Neural cell (in vitro differentiated cells): ENCODE data around the gene ALDH9A1. TPM values are rescaled to one million over a fixed set of nuclear protein-coding genes. Genes with fewer than 3 reads are reported as not detected.

Experiments used
- H2AFZ ChIP-seq: fragments of 200-600, 300-800 bp; sonication (generic), shearing (Covaris generic); 2 replicates; pipeline ENCODE4 v1.6.0; 2014; ENCODE audit warnings: low read depth, mild to moderate bottlenecking, antibody characterized with exemption, low read length, moderate library complexity
- H3F3A ChIP-seq: fragments of 200-600 bp; shearing (Covaris generic); 2 replicates; pipeline ENCODE4 v1.6.1; 2016; ENCODE audit warnings: mild to moderate bottlenecking, moderate library complexity, mixed read lengths, antibody characterized with exemption, low read length; ENCODE audit not compliant: insufficient read depth, poor library complexity, severe bottlenecking
- H3K27ac ChIP-seq: fragments of 200-600, 300-800 bp; sonication (generic), shearing (Covaris generic); 2 replicates; pipeline ENCODE4 v1.5.1; 2014; ENCODE audit warnings: mild to moderate bottlenecking, low read length, moderate library complexity
- H3K27me3 ChIP-seq: fragments of 300-800, 200-600 bp; sonication (generic), shearing (Covaris generic); 2 replicates; pipeline ENCODE4 v1.6.0; 2014; ENCODE audit warnings: mild to moderate bottlenecking, low read depth, low read length, moderate library complexity; ENCODE audit not compliant: insufficient read depth
- H3K36me3 ChIP-seq: fragments of 300-800, 200-600 bp; sonication (generic), shearing (Covaris generic); 2 replicates; pipeline ENCODE4 v1.5.1; 2014; ENCODE audit warnings: mild to moderate bottlenecking, antibody characterized with exemption, low read length, moderate library complexity; ENCODE audit not compliant: insufficient read depth
- H3K4me2 ChIP-seq: fragments of 300-800, 200-600 bp; sonication (generic), shearing (Covaris generic); 2 replicates; pipeline ENCODE4 v1.6.0; 2014; ENCODE audit warnings: mild to moderate bottlenecking, low read length
- H3K4me3 ChIP-seq: fragments of 300-800, 200-600 bp; sonication (generic), shearing (Covaris generic); 2 replicates; pipeline ENCODE4 v1.5.1; 2014; ENCODE audit warnings: mild to moderate bottlenecking, low read length, moderate library complexity
- H3K79me2 ChIP-seq: fragments of 200-600 bp; shearing (Covaris generic); replicated peaks from 2 replicates; pipeline ENCODE4 v1.6.0; 2014; ENCODE audit warnings: mild to moderate bottlenecking, low read length, moderate library complexity; ENCODE audit not compliant: insufficient read depth
- H3K9ac ChIP-seq: fragments of 300-800, 200-600 bp; sonication (generic), shearing (Covaris generic); 2 replicates; pipeline ENCODE4 v1.6.1; 2016; ENCODE audit warnings: mild to moderate bottlenecking, low read length, mixed read lengths
- H3K9me2 ChIP-seq: fragments of 200-600 bp; shearing (Covaris generic); 2 replicates; pipeline ENCODE4 v1.6.1; 2016; ENCODE audit warnings: mild to moderate bottlenecking, low read length, mixed read lengths; ENCODE audit not compliant: insufficient read depth
- H3K9me3 ChIP-seq: fragments of 200-600, 300-800 bp; sonication (generic), shearing (Covaris generic); 2 replicates; pipeline ENCODE4 v1.6.1; 2016; ENCODE audit warnings: mild to moderate bottlenecking, mixed run types, low read length, moderate library complexity, mixed read lengths
- H4K20me1 ChIP-seq: fragments of 200-600 bp; shearing (Covaris generic); 2 replicates; pipeline ENCODE4 v1.6.1; 2016; ENCODE audit warnings: mild to moderate bottlenecking, mixed run types; ENCODE audit not compliant: insufficient read depth
- EP300 ChIP-seq: fragments of 450-650 bp; conservative IDR thresholded peaks from 2 replicates; pipeline ENCODE4 v1.6.1; 2014; ENCODE audit warnings: antibody characterized with exemption, mild to moderate bottlenecking, moderate library complexity; ENCODE audit not compliant: poor library complexity, severe bottlenecking
- EZH2 ChIP-seq: fragments of 200-600, 300-800 bp; shearing (Covaris generic), sonication (generic); IDR thresholded peaks from 2 replicates; pipeline ENCODE4 v1.6.1; 2014; ENCODE audit warnings: antibody characterized with exemption, low read length, borderline replicate concordance, mild to moderate bottlenecking; ENCODE audit not compliant: insufficient read depth, poor library complexity, severe bottlenecking
- MXI1 ChIP-seq: fragments of 450-650 bp; conservative IDR thresholded peaks from 2 replicates; pipeline ENCODE4 v1.6.1; 2014; ENCODE audit warnings: antibody characterized with exemption, mild to moderate bottlenecking; ENCODE audit not compliant: poor library complexity, severe bottlenecking
- POLR2AphosphoS5 ChIP-seq: IDR thresholded peaks from 2 replicates; pipeline ENCODE4 v1.6.1; 2012
- RAD21 ChIP-seq: fragments of 450-650 bp; conservative IDR thresholded peaks from 2 replicates; pipeline ENCODE4 v1.6.1; 2014; ENCODE audit warnings: antibody characterized with exemption, mild to moderate bottlenecking, moderate library complexity
- SMC3 ChIP-seq: fragments of 450-650 bp; conservative IDR thresholded peaks from 2 replicates; pipeline ENCODE4 v1.6.1; 2014; ENCODE audit warnings: antibody characterized with exemption, mild to moderate bottlenecking, moderate library complexity; ENCODE audit not compliant: poor library complexity
- TAF1 ChIP-seq: IDR thresholded peaks from 2 replicates; pipeline ENCODE4 v1.6.1; 2012; ENCODE audit warnings: low read depth
- polyA plus RNA-seq: library from polyadenylated mRNA; depleted of rRNA; stranded (reverse); fragments of >200 nt; gene quantifications from 2 replicates; pipeline ENCODE4 v1.2.3, GENCODE V29; 2014
- TF ChIP-seq, protein P1 (sequence below): IDR thresholded peaks from 2 replicates; pipeline ENCODE4 v1.6.1; 2012; ENCODE audit warnings: borderline replicate concordance
- TF ChIP-seq, protein P2 (sequence below): fragments of 450-650 bp; IDR thresholded peaks from 2 replicates; pipeline ENCODE4 v1.5.1; 2014; ENCODE audit warnings: antibody characterized with exemption, mild to moderate bottlenecking, moderate library complexity; ENCODE audit not compliant: poor library complexity, severe bottlenecking

Gene ALDH9A1
- polyA plus RNA-seq, 1 donor from 2014 or later = 25.5 TPM

DNA sequence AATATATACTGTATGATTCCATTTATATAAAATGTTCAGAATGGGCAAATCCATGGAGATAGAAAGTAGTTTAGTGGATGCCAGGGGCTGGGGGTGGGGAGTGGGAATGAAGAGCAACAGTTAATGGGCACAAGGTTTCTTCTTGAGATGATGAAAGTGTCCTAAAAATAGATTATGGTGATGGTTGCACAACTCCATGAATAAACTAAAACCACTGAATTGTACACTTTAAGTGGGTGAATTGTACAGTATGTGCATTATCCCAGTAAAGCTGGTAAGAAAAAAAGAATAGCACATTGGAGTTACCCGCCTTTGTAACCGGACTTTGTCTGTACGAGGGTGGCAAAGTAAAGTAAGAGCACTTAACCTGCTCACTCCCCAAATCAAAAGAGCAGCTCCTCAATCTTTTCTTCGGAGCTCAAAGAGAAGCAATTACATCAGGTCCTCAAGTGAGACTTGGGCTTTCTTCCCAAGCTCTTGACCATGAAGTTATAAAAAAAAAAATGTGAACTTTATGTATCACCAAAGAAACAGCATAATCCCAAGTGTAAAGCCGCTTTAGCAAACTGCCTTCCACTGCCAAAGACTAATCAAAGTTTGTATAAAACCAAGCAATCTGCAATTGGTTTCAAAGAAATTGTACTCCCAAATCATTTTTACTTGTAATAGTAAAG lies 32.1 kb downstream of the ALDH9A1 start:
- Histone ChIP-seq H3K36me3 (peaks cover 4% of the 10 kb centered on the region), H3K27me3 (no peaks in the 10 kb centered on the region), H3K27ac (no peak overlapping the region)

GRCh38 chr1:165662186-165662585 lies 36.2 kb downstream of the ALDH9A1 start:
- Histone ChIP-seq H3K79me2 (no peaks in the 10 kb centered on the region), H3K36me3 (peaks cover 4% of the 10 kb centered on the region), H3K9me2 (no peaks in the 10 kb centered on the region), H2AFZ (no peak overlapping the region), H3K27me3 (no peaks in the 10 kb centered on the region), H3F3A (no peaks in the 10 kb centered on the region), H4K20me1 (no peaks in the 10 kb centered on the region), H3K9me3 (no peaks in the 10 kb centered on the region), H3K27ac (no peak overlapping the region), H3K4me3 (no peak overlapping the region), H3K4me2 (no peak overlapping the region), H3K9ac (no peak overlapping the region)
- no peak for TF ChIP-seq EZH2
- TF ChIP-seq RAD21 = no peak
- no peak for TF ChIP-seq MXI1
- TF ChIP-seq, protein P1, sequence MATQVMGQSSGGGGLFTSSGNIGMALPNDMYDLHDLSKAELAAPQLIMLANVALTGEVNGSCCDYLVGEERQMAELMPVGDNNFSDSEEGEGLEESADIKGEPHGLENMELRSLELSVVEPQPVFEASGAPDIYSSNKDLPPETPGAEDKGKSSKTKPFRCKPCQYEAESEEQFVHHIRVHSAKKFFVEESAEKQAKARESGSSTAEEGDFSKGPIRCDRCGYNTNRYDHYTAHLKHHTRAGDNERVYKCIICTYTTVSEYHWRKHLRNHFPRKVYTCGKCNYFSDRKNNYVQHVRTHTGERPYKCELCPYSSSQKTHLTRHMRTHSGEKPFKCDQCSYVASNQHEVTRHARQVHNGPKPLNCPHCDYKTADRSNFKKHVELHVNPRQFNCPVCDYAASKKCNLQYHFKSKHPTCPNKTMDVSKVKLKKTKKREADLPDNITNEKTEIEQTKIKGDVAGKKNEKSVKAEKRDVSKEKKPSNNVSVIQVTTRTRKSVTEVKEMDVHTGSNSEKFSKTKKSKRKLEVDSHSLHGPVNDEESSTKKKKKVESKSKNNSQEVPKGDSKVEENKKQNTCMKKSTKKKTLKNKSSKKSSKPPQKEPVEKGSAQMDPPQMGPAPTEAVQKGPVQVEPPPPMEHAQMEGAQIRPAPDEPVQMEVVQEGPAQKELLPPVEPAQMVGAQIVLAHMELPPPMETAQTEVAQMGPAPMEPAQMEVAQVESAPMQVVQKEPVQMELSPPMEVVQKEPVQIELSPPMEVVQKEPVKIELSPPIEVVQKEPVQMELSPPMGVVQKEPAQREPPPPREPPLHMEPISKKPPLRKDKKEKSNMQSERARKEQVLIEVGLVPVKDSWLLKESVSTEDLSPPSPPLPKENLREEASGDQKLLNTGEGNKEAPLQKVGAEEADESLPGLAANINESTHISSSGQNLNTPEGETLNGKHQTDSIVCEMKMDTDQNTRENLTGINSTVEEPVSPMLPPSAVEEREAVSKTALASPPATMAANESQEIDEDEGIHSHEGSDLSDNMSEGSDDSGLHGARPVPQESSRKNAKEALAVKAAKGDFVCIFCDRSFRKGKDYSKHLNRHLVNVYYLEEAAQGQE = no peak
- TF ChIP-seq, protein P2, sequence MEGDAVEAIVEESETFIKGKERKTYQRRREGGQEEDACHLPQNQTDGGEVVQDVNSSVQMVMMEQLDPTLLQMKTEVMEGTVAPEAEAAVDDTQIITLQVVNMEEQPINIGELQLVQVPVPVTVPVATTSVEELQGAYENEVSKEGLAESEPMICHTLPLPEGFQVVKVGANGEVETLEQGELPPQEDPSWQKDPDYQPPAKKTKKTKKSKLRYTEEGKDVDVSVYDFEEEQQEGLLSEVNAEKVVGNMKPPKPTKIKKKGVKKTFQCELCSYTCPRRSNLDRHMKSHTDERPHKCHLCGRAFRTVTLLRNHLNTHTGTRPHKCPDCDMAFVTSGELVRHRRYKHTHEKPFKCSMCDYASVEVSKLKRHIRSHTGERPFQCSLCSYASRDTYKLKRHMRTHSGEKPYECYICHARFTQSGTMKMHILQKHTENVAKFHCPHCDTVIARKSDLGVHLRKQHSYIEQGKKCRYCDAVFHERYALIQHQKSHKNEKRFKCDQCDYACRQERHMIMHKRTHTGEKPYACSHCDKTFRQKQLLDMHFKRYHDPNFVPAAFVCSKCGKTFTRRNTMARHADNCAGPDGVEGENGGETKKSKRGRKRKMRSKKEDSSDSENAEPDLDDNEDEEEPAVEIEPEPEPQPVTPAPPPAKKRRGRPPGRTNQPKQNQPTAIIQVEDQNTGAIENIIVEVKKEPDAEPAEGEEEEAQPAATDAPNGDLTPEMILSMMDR = no peak
- no peak for TF ChIP-seq TAF1
- TF ChIP-seq SMC3 = no peak
- no peak for TF ChIP-seq POLR2AphosphoS5

More for the DNA sequence above, 32.1 kb downstream of the ALDH9A1 start:
- Histone ChIP-seq H2AFZ (no peak overlapping the region), H3K79me2 (no peaks in the 10 kb centered on the region), H4K20me1 (no peaks in the 10 kb centered on the region), H3K9ac (no peak overlapping the region), H3F3A (no peaks in the 10 kb centered on the region), H3K4me3 (no peak overlapping the region), H3K4me2 (no peak overlapping the region), H3K9me2 (no peaks in the 10 kb centered on the region), H3K9me3 (no peaks in the 10 kb centered on the region)
- TF ChIP-seq POLR2AphosphoS5 (no peak), EZH2 (no peak), EP300 (no peak), RAD21 (no peak), SMC3 (no peak), TAF1 (no peak), MXI1 (no peak)
- TF ChIP-seq, protein P2 = no peak
- TF ChIP-seq, protein P1 = no peak
